Pancreas (tissue), 10 donors: Measurements from ENCODE around the gene CDC42BPA. TPM values are rescaled to one million over a fixed set of nuclear protein-coding genes. Genes with fewer than 3 reads are reported as not detected.

Experiments
- ATAC-seq, 4 donors: fragments of 200-7000 bp; cut with Tn5 transposase; one replicate each; pipeline versions ENCODE4 v1.8.0 to v1.9.1; 2020; ENCODE audit warnings: mild to moderate bottlenecking in 4 of 4, moderate library complexity in 4 of 4
- DNase-seq, 6 donors: peaks; one replicate each; pipeline ENCODE4 v3.0.0-alpha.2; 2020
- FAIRE-seq: peaks from 2 replicates; lab custom pipeline; 2012; peaks lifted over from hg19 to GRCh38; lab: Jason Lieb, UNC
- H3K27ac ChIP-seq, 4 donors: fragments of 200-600 bp; sonication (generic); 1 replicate in 3 of 4; 2 replicates in 1 of 4; pipeline versions ENCODE4 v1.5.0 to v1.8.0; 2020
- H3K27me3 ChIP-seq, 4 donors: fragments of 200-600 bp; one replicate each; pipeline ENCODE4 v1.8.0; 2021
- H3K36me3 ChIP-seq, 3 donors: fragments of 200-600 bp; sonication (generic) in 1 of 3; one replicate each; pipeline versions ENCODE4 v1.5.0 to v1.8.0; 2020 to 2021
- H3K4me1 ChIP-seq, 3 donors: fragments of 200-600 bp; one replicate each; pipeline ENCODE4 v1.8.0; 2021
- H3K4me3 ChIP-seq, 4 donors: fragments of 200-600 bp; sonication (generic) in 2 of 4; one replicate each; pipeline versions ENCODE4 v1.5.0 to v1.8.0; 2020 to 2021
- H3K9me3 ChIP-seq, 4 donors: fragments of 200-600 bp; one replicate each; pipeline ENCODE4 v1.8.0; 2021
- CTCF ChIP-seq, 4 donors: fragments of 200-600 bp; sonication (generic) in 3 of 4; IDR thresholded peaks; one replicate each; pipeline versions ENCODE4 v1.5.0 to v1.8.0; 2021; ENCODE audit warnings: antibody characterized with exemption in 4 of 4
- whole genome bisulfite sequencing, 2 donors: extraction: QIAGEN DNeasy Blood & Tissue Kit; methylation state at CpG; one replicate each; pipeline ENCODE4 v1.1.7; 2013; 5-methylcytosine and 5-hydroxymethylcytosine counted together
- intact Hi-C, 3 donors: fragments of 100-400 bp; cut with DNase I; formaldehyde crosslinking; loops; one replicate each; pipeline versions ENCODE4 v1.11.1 to v1.14.2; 2022
- polyA plus RNA-seq, 2 donors: library from polyadenylated mRNA; stranded (reverse); fragments of 200-250 nt; gene quantifications; one replicate each; pipeline ENCODE4 v1.2.3, GENCODE V29; 2013
- total RNA-seq, 6 donors: library from RNA; stranded (reverse); fragmentation: NEBNext Ultra II Directional in 4 of 6; extraction: Animal tissue kit (Norgen Biotek cat#: 25700) in 4 of 6; gene quantifications; one replicate each; pipeline versions ENCODE4 v1.2.1 to v1.2.4, GENCODE V29; 2021 to 2023
- donor health status: healthy with polysubstance abuse.
- donor health status: DM: no; HTN: no; CAD: no; lungs with moderate emphysema.
- donor health status: DM: no; HTN: no; CAD: no.
- donor health status: control.
- donor health status: control.
- donor health status: Bipolar disorder and iron deficiency.
- donor health status: DM: yes; HTN: yes; CAD: no.
- donor health status: DM: no; HTN: no; CAD: no.
- donor health status: DM: no; HTN: no; CAD: no.
- donor health status: DM: yes; HTN: yes; CAD: no.

The CDC42BPA gene
- total and polyA plus RNA-seq, 8 donors, result 5.3 to 22.5 (median 16.5) TPM

DNA sequence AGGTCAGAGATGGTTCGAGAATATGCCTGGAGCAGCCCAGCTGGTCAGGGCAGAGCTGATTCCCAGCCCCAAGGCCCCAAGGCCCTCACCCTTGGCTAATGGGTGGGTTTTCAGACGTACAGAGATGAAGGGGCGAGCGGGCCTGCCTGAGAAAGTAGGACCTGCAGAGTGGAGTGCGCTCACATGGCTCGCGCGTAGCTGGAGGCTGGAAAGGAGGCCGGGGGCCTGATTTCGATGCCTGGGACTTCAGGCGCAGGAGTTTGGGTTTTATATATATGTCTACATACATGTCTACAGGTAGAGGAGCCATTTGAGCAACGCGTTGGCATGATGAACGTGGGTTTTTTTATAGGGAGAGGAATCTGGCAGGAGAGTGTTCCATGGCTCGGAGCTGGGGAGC, 369.3 kb downstream of the CDC42BPA start:
- Histone ChIP-seq H3K27me3 (no peaks in the 10 kb centered on the region), H3K27ac (peak overlapping the region in 1 of 4 donors; percentile 12), H3K36me3 (peaks cover 0 to 7% (median 0%) of the 10 kb centered on the region in 3 donors), H3K4me3 (no peak overlapping the region), H3K9me3 (no peaks in the 10 kb centered on the region), H3K4me1 (peaks cover 29 to 57% (median 39%) of the 10 kb centered on the region in 3 donors)
- no peak for ATAC-seq
- 88 to 92% methylated on average over 15 of the region's 15 CpGs for WGBS, 2 donors
- intact Hi-C loops, result no loop called here
- TF ChIP-seq CTCF (IDR thresholded peaks at IDR 0.05), result no peak
- no peak for FAIRE-seq
- no peak for DNase-seq

GRCh38 chr1:226948480-226948879, 369.8 kb downstream of the CDC42BPA start:
- Histone ChIP-seq H3K4me1 (peaks cover 34 to 59% (median 39%) of the 10 kb centered on the region in 3 donors), H3K4me3 (no peak overlapping the region), H3K27me3 (no peaks in the 10 kb centered on the region), H3K36me3 (peaks cover 0 to 7% (median 0%) of the 10 kb centered on the region in 3 donors), H3K9me3 (no peaks in the 10 kb centered on the region), H3K27ac (peak overlapping the region in 1 of 4 donors; percentile 12)
- no peak for DNase-seq
- WGBS, 2 donors, result 94 to 98% methylated on average over 6 of the region's 6 CpGs
- TF ChIP-seq CTCF (IDR thresholded peaks at IDR 0.05), result no peak
- FAIRE-seq, result no peak
- intact Hi-C loops, result no loop called here
- ATAC-seq, result no peak

DNA sequence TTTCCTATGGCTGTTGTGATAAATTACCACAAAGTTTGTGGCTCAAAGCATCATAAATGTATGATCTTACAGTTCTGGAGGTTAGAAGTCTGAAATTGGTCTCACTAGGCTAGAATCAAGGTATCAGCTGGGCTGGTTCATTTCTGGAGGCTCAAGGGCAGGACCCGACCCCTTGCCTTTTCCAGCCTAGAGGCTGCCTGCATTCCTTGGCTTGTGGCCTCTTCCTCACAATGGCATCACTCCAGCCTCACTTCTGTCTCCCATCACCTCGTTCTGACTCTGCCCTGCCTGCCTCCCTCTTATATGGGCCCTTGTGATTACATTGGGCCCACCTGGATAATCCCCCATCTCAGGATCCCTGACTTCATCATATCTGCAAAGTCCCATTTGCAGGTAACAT, 370.2 kb downstream of the CDC42BPA start:
- Histone ChIP-seq H3K9me3 (no peaks in the 10 kb centered on the region), H3K27ac (peak overlapping the region in 3 of 4 donors; percentile 88 to 98 (median 90)), H3K27me3 (no peaks in the 10 kb centered on the region), H3K36me3 (peaks cover 0 to 7% (median 0%) of the 10 kb centered on the region in 3 donors), H3K4me3 (no peak overlapping the region), H3K4me1 (peaks cover 36 to 61% (median 39%) of the 10 kb centered on the region in 3 donors)
- ATAC-seq, result no peak
- 94 to 98% methylated on average over 2 of the region's 2 CpGs for whole genome bisulfite sequencing, 2 donors
- DNase-seq, result no peak
- no peak for TF ChIP-seq CTCF (IDR thresholded peaks at IDR 0.05)
- FAIRE-seq, result no peak
- intact Hi-C loops, result no loop called here

DNA sequence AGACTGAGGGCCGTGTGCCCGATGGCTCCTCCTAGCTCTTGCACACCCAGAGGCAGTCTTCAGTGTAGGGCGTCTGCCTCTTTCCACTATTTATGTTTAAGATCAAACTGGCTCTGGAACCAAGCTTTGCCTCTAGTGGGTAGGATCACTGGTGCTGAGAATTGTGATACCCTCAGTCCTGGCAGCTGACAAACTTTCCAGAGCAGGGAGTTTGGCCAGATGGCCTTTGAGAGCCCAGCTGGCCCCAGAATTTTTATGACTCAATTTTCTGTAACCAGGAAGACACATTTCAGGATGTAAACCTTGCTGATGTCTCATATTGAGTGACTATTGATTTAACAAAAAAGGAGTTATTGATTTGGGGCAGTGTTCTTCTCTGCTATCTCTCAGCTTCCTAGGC, 371.5 kb downstream of the CDC42BPA start:
- peak in 2 of 6 donors; percentile 63 to 64 for DNase-seq

More for the DNA sequence above, 371.5 kb downstream of the CDC42BPA start:
- no peak for FAIRE-seq
- Histone ChIP-seq H3K4me1 (peaks cover 36 to 66% (median 38%) of the 10 kb centered on the region in 3 donors), H3K27ac (peak overlapping the region; percentile 88 to 98 (median 92)), H3K27me3 (no peaks in the 10 kb centered on the region), H3K9me3 (no peaks in the 10 kb centered on the region), H3K36me3 (peaks cover 0 to 7% (median 0%) of the 10 kb centered on the region in 3 donors), H3K4me3 (peak overlapping the region in 1 of 4 donors; percentile 23)
- ATAC-seq, result peak in 3 of 4 donors; percentile 4 to 18 (median 5)
- 44 to 47% methylated on average over 3 of the region's 3 CpGs for WGBS, 2 donors
- intact Hi-C loops, result no loop called here
- TF ChIP-seq CTCF (IDR thresholded peaks at IDR 0.05), result no peak
